NK-92 (cell line): ENCODE data around the gene MTHFSD.

Source experiments
- DNase-seq: peaks from one replicate; lab custom pipeline; 2025; ENCODE audit not compliant: unreplicated experiment; lab: John Stamatoyannopoulos, UW

MTHFSD gene

DNA sequence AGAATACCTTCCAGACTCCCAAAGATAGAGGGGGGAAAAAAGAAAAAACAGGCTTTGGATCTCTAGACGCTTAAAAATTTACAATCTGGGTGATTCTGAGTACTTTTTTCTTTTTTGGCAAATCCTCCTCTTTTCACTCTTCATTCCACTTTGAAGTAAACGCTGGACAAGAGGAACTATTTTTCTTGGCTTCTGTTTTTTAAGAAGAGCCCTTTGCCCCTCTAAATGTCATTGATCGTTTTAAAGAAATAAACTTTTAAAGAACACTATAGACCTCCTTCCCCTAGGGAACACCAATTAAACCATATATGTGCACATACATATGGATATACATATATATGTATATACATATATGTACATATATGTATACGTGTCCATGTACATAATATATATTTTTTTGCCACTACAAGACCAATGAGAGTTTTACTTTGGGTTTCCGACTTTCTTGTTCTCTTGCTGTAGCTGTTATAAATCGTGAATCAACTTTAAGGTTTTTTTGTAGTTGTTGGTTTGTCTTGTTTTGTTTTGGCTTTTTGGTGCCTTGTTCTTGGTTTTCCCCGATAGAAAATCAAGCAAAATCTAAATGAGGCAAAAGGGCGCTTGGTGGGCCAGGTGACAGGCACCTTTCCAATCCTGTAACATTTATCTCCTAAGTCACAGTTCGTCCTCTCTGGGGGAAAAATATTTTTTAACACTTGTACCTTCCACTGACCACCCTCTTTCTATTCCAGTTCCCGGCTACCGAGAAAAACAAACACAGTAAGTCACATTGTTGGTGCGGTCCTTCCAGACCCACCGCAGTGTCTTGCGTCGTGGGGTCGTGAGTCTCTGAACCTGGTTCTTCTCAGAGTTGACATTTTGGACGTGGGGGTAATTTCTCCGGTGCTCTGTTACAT is 40.3 kb downstream of the MTHFSD start:
- DNase-seq, result no peak

- DNase-seq, result no peak
These were observed 41.4 kb downstream of the MTHFSD start for GRCh38 chr16:86513471-86514277.

- DNase-seq, result no peak
These were observed 42.1 kb downstream of the MTHFSD start for GRCh38 chr16:86512860-86513470.

- DNase-seq, result no peak
These were observed 42.7 kb downstream of the MTHFSD start for GRCh38 chr16:86512301-86512859.

GRCh38 chr16:86511317-86512161 is 43.5 kb downstream of the MTHFSD start:
- no peak for DNase-seq

DNA sequence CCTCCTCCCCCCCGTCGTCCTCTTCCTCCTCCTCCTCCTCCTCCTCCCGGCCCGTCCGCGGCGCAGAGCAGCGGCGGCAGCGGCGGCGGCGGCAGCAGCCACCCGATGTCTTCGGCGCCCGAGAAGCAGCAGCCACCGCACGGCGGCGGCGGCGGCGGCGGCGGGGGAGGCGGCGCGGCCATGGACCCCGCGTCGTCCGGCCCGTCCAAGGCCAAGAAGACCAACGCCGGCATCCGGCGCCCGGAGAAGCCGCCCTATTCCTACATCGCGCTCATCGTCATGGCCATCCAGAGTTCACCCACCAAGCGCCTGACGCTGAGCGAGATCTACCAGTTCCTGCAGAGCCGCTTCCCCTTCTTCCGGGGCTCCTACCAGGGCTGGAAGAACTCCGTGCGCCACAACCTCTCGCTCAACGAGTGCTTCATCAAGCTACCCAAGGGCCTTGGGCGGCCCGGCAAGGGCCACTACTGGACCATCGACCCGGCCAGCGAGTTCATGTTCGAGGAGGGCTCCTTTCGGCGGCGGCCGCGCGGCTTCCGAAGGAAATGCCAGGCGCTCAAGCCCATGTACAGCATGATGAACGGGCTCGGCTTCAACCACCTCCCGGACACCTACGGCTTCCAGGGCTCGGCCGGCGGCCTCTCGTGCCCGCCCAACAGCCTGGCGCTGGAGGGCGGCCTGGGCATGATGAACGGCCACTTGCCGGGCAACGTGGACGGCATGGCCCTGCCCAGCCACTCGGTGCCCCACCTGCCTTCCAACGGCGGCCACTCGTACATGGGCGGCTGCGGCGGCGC is 44.4 kb downstream of the MTHFSD start, which contains the start of gene FOXF1:
Gene FOXF1, plus strand, starts transcription at position 63 of the 797 bp plus-strand sequence. Its CDS starts 43 bp downstream, at position 106.
- no peak for DNase-seq

DNA sequence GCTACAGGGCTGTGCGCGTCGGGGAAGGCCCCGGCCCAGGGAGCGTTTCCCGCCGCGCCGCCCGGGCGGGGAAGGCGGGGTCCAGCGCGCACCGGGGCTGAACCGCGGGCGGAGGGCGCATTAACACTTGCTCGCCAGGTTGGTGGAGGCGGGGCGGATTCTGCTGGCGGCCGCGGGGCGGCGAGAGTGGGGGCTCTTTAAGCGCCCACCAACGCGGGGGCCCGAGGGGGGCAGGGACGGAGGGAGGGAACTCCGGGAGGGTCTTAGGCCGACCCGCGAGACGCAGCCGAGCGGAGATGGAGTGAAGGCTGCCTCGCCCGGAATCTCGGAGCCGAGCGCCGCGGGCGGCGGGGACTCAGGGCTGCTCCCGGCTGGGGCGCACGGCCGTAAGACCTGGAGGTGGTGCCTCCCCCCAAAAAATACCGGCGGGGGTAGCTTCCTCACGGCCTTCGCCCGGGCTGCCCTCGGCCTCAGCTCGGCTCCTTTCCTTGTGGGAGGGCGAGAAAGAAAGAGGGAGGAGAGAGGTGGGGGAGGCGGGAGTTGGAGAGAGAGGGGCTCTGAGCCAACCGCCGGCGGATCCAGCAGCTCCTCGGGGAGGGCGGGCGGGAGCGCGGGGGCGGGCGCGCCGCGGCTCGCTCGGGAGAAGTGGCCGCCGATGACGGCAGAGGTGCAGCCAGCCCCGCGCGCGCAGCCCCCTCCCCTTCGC is 45.1 kb downstream of the MTHFSD start:
- no peak for DNase-seq

DNA sequence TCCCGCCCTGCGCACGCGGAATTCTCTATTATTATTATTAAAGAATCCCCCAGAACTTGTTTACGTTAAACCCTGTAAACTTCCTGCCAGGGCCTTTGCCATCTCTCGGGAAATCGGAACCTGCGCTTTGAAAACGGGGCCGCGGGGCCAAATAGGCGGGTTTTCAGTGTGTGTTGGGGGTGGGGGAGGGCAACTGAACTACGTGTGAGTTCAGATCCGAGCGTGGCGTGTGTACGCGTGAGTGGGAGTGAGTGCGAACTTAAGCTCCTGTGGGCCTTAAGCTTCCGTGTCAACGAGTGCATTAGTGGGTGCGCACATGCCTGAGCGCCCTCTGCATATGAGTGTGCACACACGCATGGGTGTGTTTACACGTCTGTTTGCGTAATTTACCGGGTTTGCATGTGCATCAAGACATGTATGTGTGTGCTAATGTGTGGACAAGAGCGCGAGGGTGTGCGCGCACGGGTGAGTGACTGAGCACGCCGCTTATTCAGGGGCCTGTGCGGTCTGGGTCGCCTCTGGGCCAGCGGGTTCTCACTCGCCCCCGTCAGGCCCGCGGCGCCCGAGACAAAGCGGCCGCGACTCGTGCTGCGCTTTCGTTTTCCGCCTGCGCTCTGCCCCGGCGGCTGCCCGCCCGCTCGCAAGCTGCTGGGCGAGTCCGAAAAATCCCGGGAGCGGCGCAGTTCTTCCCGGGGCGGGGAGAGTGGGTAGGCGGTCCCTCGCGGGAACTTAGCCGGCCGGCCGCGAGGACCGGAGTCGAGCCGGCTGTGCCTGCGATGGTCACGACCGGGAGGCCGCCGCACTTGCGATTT is 45.9 kb downstream of the MTHFSD start:
- DNase-seq, result no peak

DNA sequence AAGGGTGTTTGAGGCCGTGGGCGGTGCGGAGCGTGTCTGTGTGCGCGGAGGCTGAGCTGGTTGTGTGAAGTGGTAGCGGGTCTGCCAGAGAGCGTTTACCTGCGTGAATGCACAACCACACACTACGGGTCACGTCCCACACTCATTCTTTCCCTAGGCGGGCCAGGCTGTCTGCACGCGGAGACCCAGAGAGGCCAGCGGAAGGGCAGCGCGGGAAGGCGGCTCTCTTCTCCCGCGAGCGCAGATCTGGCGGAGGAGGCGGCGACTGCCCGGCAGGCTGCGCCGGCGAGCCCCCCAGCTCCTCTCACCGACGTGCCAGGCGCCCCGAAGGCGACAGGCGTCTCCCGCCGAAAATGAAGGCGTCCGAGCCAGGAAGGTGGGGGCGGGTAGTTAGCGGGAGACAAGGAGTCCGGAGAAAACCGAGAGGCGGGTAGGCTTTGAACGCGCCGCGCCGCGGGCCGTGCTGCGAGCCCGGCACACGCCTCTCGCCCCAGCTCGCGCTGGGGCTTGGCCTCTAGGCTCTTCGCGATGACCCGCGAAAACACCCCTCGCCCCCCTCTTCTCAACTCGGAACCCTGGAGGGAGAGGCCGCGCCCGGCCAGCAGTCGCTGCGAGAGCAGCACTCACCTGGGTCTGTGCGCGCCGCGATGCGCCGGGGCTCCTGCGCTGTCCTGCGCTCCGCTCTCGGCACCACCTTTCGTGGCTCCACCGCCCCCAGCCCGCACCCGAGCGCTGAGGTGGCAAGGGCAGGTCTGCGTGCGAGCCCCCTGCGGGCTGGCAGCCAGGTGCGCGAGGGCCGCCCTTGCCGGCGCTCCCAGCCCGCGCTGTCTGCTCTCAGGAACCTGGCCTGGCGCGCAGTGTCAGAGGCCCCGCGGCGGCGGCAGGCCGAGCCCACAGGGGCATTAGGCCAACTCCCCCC is 46.7 kb downstream of the MTHFSD start:
- DNase-seq, result no peak

DNA sequence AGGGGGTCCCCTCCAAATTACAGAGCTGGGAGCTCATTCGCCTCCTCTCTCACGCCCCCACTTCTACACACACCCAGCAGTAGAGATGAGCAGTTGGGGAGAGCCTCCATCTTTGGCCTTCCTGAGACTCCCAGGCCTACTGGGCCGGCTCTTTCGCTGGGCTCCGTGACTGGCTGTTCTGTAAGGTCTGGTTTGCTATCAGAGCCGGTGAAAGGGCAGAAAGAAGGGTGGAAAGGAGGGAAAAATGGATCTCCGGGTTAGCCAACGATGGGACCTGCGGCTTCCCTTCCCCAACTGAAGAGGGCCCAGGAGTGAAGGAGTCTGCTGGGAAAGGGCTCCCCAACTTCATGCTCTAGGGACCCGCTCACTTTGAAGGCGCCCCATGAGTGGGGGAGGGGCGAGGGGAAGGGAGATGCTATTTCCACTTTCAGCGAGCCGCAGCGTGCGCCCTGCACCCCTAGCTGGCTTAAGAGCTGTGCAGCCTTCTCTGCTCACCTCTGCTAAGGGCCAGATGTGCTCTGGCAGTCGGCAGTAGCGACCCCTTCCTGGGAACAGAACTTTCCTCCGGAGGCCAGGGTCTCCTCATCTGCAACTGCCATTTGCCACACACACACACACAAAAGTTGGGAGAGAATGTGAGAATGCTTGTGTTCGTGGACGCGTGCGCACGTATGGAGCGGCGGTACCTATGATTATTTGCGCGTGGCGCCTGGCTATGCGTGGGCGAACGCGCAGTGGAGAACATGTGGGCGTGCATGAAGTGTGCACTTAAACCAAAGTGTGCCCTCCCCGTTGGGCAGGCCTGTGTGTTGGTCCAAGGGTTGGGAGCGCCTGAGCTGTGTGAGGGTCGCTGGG is 47.6 kb downstream of the MTHFSD start:
- DNase-seq, result no peak

DNA sequence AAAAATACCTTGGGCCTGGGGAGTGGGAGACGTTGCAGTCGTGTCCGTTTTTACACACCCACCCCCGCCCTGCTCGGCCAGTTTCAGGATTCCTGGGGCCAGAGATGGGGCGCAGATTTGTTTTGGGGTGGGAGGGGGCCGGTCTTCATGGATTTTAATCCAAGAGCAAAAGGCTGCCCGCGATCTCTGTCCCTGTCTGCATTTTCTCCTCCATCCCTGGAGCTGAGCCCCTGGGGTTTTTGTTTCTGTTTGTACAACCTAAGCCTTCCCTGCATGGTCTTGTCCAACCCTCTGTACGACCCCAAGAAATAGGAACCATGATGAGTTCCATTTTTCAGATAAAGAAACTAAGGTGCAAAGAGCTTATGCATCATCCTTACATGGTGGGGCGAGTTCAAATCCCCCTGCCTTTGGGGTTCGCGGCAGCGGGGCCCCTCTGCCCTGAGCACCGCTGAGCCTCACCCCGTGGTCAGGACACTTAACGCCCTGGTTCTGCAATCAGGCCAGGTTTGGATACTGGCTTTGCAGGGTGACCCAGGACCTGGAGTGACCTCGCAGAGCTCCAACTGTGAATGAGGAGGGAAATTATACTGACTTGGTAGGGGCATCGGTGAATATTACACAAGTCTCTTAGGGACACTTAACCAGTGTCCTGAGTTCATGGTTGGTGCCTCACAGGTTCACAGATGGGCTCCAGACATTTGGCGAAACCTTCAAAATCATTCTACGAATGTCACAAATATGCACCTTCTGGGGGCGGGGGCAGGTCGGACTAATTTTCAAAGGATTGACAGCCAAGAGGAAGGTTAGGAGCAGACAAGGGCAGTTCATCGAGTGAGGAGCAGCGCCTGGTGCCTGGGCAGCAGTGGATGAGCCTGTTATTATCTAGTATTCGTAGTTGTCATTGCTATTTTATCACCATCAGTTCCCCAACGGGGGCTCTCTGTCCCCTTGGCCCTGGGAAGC is 48.9 kb downstream of the MTHFSD start:
- DNase-seq, result no peak

GRCh38 chr16:86505185-86505898 is 49.7 kb downstream of the MTHFSD start:
- no peak for DNase-seq

- no peak for DNase-seq
These were observed 50.5 kb downstream of the MTHFSD start for GRCh38 chr16:86504315-86505184.
